HS-5 (cell line): Measurements from ENCODE around the gene TIMM50.
"Not testable (repeated sequence)": the region's sequence is repeated elsewhere in the genome, so short reads cannot be mapped to it uniquely, and the experiment has no call there.

Experiments used
- DNase-seq: peaks from one replicate; pipeline ENCODE4 v3.0.0-alpha.2; 2012; ENCODE audit warnings: low read depth

Gene TIMM50

DNA sequence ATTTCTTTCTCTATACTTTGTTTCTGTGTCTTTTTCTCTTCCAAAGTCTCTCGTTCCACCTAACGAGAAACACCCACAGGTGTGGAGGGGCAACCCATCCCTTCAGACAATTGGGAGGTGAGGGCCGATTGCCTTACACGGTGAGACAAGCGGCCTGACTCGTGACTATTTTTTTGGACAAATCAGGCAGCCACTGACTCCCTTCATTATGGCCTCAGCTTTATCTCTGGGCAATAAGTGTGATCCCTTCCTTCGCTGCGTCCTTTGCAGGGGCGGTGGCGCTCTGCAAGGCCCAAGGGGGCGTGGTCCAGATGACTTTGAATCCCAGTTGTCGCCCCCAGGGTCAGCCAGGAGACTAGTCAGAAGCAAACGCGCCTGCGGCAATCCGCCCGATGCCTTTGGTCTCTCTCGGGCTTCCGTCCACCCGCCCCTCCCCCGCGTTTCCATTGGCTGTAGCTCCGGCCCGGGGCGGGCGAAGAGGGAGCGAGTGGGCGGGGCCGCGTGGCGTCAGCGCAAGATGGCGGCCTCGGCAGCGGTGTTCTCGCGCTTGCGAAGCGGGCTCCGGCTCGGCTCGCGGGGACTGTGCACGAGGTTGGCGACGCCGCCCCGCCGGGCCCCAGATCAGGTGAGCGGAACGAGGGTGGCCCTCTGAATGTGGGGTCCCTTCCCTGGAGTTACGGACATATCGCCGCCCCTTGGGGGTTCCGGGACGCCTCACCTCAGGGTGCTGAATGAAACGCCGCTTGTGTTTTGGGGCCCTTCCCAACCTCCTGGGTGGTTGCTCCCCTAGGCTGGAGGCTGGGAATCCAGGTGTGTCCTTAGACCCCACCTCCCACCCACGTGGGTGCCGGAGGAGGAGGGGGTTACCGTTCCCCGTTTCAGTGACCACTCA lies at the start of gene TIMM50:
Gene TIMM50, plus strand, starts transcription at position 502 of the 892 bp plus-strand sequence. Its CDS starts 16 bp downstream, at position 518.
- peak; percentile 74 for DNase-seq

DNA sequence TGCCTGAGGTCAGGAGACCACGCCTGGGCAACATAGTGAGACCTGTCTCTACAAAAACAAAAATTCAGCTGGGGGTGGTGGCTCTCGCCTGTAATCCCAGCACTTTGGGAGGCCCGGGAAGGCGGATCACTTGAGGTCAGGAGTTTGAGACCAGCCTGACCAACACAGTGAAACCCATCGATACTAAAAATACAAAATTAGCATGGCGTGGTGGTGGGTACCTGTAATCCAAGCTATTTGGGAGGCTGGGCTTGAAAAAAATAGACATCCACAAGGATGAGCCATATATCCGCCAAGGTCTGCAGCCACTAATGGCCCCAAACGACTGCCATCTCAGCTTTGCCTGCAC lies 48.0 kb upstream of the TIMM50 start:
- DNase-seq = no peak

DNA sequence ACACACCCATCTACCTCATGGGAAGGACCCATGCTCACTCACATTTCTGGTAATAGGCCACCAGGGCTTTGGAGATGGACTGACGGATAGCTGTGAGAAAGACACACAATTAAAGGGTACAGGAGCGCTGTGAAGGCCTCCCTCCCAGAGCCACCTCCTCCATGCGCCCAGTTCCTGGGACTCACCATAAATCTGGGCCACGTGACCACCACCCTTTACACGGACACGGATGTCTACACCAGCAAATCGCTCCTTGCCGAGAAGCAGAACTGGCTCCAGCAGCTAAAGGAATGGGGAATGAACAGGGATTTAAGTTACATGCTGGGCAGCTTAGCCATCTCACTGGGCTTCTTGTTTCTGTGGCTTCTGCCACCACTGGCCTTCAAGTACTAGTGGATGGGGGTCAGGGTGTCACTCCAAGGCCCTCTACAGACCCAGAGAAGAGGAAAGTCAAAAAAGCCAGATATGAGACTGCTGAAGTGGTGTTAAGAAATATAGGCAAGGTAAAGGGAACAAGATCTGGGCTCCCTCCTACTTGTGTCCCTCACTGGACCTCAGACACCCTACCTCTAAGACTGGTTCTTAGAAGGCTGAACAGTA lies 47.1 kb upstream of the TIMM50 start:
- DNase-seq = no peak

DNA sequence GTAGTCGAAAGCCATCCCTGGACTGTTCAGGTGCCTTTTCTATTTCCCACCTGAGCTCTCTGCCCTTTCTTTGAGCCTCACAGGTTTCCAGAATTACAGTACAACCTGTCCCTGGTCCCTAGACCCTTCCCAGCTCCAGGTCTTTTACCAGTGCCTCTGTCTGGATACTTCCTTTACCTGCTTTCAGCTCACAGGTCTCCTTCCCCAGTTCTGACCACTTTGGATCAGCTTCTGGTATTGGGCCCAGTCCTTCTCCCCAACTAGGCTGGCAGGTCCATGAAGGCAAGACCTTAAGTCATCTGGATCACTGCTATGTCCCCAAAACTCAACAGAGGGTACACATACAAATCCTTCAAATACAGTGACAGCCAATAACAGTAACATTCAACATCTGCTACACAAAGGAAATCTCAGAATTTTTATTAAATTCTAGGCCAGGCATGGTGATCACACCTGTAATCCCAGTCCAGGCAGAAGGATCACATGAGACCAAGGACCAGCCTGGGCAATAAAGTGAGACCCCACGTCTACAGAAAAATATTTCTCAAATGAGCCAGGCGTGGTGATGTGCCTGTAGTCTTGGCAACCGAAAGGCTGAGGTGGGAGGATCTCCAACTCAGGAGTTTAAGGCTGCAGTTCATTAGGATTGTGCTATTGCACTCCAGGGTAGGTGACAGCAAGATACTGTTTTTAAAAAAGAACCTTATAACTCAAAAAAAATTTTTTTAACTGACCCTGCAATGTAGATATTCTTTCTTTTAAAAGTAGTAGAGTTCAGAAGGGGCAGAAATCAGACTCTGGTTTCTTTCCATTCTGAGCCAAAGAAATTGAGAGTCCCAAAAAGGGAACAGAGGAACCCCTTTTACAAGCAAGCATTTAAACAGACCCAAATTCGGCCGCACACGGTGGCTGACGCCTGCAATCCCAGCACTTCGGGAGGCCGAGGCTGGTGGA lies 46.2 kb upstream of the TIMM50 start:
- DNase-seq = no peak

DNA sequence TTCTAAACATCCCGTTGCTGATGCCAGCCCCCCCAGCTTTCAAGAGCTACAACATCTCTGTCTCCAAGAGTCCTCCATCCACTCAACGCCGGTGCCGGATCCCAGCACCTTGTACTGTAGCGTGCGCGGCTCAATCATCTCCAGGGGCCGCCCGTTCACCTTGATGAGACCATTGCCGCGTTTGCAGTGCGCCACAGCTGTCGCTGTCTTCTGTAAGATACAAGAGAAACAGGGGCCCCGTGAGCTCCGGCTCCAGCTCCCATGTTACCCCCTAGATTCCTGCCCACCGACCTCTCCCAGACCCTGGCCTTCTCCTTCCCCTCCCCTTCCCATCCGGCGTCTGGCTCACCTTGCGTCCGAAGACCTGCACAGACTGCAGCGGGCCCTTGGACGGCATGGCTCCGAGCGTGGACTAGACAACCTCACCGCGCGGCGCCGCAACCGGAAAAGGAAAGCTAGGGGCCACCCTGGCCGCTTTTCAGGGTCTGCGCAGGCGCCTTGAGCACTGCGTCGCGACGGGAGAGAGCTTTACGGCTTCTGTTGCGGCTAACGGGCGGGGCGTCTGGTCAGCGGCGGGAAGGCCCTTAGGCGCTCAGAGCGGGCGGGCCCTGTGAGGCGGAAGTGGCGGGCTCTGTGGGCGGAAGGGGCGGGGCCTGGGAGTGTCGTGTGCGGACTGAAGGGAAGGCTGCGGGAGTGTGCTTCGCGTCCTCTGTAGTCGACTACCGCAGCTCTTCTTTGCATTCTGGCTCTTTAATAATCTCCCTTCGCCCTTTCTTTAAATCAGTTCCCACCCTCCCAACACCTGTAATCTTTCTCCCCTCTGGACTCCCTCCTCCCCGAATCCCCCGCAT lies 44.9 kb upstream of the TIMM50 start, which contains the start of gene RPS16:
Gene RPS16, minus strand, starts transcription at position 451 of the 851 bp plus-strand sequence. Its CDS starts 54 bp downstream, at position 397.
- peak; percentile 81 for DNase-seq

DNA sequence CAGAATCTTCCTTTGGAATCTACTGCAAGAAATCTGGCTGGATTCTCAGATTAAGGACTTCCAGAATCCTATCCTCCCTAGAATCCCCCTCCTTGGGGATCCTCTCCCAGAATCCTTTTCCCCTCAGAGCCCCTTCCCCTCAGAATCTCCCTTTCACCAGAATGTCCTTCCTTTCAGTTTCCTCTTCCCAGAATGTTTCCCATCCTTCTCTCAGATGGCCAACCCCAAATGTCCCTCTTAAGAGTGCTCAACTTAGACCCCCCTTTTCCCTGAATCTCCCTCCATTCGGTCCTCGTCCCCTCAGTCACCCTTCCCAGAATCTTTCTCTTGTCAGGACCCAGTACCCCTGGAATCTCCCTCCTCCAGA lies 44.3 kb upstream of the TIMM50 start:
- no peak for DNase-seq

DNA sequence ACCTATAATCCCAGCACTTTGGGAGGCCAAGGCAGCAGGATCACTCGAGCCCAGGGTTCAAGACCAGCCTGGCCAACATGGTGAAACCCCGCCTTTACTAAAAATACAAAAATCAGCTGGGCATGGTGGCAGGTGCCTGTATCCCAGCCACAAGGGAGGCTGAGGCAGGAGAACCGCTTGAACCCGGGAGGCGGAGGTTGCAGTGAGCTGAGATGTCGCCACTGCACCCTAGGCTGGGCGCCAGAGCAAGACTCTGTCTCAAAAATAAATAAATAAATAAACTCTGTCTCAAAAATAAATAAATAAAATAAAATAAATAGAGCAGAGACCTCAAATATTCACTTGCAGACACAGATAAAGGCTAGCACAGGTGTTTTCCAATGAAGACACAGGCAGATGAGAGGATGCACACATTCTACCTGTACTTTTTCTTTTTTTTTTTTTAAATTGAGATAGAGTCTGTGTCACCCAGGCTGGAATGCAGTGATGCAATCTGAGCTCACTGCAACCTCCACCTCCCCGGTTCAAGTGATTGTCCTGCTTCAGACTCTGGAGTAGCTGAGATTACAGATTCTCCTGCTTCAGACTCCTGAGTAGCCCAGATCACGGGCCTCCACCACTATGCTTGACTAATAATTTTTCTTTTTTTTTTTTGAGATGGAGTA lies 42.2 kb upstream of the TIMM50 start:
- no peak for DNase-seq

DNA sequence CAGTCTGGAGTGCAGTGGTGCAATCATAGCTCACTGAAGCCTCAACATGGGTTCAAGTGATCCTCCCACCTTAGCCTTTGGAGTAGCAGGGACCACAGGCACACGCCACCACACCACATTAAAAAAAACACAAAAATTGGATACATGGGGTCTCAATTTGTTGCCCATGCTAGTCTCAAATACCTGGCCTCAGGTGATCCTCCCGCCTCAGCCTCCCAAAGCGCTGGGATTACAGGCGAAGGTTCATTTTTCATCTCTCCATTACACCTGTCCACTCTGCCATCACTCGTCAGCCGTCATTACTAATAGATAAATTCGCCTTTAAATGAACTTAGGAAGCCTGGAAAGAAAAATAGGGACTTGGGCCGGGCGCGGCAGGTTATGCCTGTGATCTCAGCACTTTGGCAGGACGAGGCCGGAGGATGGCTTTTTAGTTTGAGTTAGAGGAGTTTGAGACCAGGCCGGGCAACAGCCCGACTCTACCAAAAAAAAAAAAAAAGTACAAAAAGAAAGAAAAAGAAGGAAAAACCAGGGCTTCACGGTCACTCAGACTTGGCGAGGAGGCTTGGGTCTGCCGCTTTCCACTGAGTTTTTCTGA lies 35.9 kb upstream of the TIMM50 start:
- DNase-seq = no peak

DNA sequence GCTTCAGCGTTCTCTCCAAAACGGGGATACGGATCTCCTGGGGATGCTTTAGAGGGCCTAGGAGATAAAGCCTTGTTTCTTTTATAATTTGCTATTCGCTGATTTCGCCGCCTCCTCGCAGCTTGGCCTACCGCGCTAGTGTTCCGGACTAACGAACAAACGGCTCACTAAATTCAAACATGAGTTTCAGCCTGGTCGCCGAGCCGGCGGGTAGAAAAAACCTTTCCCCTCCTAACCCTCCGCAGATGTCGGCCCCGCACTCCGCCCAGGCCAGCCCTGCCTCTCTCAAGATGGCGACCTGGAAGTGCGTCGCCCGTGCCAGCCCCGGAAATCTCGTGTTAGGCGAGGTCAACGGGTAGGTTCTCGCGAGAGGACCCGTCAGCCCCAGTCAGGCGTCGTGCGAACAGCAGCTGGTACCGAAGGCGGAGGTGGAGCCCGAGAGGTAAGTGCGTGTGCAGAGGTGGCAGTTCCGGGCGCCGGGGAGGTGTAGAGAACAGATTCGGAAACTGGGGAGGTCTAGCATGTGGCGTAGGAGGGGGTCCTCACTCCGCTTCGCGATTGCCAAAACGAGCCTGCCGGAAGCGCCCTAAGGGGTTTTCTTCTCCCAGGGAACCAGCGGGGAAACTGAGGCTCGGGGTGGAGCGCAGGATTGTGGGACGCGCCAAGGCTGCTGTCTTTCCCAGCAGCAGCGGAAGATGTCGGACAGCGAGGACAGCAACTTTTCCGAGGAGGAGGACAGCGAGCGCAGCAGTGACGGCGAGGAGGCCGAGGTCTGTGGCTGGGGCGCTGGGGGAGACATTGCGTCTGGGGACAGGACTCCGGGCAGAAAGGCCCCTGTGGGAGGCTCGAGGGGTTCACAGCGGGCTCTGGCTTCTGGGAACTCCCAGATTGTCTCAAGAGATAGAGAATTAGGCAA lies 35.2 kb upstream of the TIMM50 start, which contains the start of gene SUPT5H:
Gene SUPT5H, plus strand, starts transcription at position 387 of the 916 bp plus-strand sequence. Its CDS starts 309 bp downstream, at position 696.
- peak; percentile 88 for DNase-seq

DNA sequence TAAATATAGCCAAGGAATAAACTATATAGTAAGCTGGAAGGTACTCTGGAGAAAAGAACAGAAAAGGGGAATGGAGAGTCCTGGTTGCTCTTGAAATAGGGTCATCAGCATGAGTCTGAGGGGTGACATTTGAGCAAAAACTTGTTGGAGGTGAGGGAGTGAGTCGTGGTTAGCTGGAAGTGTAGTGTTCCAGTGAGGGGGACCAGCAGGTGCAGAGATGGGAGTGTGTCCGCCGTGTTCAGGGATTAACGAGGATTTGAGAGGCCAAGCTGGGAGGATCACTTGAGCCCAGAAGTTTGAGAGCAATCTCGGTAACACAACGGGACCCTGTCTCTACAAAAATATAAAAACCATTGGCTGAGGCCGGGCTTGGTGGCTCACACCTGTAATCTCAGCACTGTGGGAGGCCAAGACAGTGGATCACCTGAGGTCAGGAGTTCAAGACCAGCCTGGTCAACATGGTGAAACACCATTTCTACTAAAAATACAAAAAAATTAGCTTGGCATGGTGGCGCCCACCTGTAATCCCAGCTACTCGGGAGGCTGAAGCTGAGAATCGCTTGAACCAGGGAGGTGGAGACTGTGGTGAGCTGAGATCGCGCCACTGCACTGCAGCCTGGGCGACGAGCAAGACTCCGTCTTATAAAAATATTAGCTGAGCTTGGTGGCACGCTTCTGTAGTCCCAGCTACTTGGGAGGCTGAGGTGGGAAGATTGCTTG lies 34.1 kb upstream of the TIMM50 start:
- DNase-seq = no peak

DNA sequence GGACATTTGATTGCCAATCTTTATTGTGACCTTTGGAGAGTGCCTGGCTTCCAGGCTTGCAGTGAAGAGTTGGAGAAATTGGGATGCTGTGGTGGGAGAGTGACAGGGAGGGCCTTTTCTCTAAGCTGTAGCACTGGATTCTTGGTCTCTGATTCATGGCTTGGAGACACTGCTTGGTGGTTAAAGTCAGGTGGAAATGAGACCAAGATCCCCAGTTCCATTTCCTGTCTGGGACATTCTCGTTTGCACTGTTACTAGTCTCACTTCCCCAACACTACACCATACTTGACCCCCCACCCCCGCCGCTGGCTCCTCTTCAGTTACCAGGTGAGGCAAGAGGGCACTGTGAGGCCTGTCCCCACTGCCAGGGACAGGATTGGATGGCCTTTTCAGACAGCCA lies 32.4 kb upstream of the TIMM50 start:
- DNase-seq = no peak

DNA sequence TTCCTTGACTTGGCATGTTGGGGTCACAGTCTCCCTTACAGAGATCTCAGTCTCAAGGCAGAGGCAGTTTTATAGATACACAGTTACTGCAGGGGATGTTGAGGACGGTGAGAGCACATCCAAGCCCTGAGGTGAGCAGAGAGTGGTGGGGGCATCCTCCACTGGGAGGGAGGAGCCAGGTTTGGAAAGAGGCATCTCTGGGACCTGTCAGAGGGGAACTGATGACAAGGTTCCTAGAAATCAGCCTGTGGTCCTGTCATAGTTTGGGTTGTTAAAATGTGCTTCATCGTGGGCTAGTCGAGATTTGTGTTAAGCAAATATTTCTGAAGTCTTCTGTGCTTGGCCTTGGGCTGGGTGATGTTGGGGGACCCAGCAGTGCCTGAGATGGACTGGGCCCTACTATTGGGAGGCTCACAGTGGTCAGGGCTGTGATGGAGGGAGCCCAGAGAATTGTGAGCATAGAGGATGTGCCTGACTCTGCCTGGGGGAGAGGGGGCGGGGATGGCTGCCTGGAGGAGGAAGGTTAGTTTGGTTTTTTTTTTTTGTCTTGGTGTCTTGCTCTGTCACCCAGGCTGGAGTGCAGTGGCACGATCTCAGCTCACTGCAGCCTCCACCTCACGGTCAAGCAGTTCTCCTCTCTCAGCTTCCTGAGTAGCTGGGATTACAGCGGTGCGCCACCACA lies 31.4 kb upstream of the TIMM50 start:
- no peak for DNase-seq

DNA sequence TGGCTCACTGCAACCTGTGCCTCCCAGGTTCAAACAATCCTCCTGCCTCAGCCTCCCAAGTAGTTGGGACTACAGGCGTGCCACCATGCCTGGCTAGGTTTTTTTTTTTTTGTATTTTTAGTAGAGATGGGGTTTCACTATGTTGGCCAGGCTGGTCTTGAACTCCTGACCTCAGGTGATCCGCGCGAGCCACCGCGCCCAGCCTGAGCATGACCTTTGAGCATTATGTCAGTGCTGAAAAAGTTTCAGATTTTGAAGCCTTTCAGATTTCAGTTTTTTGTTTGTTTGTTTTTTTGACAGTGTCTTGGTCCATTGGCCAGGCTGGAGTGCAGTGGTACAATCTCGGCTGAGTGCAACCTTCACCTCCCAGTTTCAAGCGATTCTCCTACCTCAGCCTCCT lies 29.4 kb upstream of the TIMM50 start:
- DNase-seq = not testable (repeated sequence)

DNA sequence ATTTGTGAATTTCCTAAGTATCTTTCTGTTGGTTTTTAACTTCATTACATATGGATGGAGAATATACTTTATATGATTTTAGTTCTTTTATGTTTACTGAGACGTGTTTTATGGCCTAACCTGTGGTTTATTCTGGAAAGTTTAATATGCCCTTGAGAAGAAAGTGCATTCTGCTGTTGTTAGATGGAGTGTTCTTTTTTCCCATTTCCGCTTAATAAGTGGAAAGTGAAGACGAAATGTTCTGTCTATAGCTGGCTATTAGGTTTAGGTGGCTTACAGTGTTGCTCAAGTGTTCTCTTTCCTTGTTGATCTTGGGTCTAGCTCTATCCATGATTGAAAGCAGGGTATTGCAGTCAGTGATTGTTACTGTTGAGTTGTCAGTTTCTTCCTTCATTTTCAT lies 17.2 kb upstream of the TIMM50 start:
- no peak for DNase-seq

DNA sequence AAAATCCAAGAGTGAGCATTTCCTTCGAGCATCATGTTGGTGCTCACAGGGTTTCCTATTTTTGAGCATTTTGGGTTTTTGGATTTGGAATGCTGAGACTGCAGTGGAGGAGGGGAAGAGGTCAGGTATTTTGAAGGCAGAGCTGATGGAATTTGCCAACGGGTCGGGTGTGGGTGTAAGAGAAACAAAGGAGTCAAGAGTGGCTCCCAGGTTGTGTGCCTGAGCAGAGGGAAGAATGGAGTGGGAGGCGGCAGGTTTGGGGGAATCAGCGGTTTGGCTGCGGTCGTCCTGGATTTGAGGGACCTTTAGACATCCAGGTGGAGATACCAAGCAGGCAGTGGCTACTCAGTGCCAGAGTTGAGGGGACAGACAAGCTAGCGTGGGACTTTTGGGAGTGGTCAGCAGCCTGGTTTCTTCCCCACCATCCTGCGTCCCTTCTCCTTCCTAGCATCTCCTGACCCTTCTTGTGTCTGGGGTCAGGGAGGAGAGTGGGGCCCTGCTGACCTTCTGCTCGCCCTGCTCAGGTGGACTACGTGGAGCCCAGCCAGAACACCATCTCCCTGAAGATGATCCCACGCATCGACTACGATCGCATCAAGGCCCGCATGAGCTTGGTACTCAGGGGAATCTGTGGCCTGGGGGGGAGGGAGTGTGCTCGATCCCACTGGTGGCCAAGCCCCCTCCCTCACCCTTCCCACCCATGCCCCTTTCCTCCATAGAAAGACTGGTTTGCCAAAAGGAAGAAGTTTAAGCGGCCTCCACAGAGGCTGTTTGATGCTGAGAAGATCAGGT lies 14.5 kb upstream of the TIMM50 start:
- DNase-seq = no peak

DNA sequence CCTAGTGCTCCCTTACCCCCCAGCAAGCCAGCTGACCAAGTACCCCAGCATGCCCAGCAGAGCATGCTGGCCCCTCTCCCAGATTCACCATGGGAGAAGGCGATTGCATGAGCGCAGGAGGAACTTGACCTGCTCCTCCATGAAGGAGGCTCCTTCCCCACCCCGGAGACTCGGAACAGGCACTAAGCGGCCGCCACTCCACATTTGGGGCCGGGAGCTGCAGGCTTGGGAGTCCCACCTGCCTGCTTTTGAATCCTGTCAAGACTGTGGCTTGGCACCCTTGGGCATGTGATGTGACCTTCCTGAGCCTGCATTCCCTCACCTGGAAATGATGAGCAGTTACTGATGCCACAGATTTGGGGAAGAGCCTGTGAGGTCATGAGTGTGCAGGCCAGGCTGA lies 12.7 kb upstream of the TIMM50 start:
- DNase-seq = no peak

DNA sequence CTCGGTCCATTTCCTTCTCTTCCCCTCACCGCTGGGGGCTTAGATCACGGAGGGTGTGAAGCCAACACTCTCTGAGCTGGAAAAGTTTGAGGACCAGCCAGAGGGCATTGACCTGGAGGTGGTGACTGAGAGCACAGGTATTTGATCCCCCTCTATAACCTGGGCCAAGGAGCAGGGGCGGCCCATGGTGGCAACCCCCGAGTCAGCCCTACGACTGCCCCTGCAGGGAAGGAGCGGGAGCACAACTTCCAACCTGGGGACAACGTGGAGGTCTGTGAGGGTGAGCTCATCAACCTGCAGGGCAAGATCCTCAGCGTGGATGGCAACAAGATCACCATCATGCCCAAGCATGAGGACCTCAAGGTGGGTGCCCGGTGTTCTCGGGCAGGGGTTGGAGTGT lies 11.6 kb upstream of the TIMM50 start:
- no peak for DNase-seq
